ENCODE measurements around the gene FOXJ3. TPM values are rescaled to one million over a fixed set of nuclear protein-coding genes. Genes with fewer than 3 reads are reported as not detected.
A peak's percentile ranks its signal among the peaks of the same experiment; 100 is the strongest.

Gene FOXJ3
- total and polyA plus RNA-seq, 2 of the 8 experiments (the other 6 are each of a cell fraction or from before 2014, with no cell fraction given), result 48.6 to 51.9 TPM

DNA sequence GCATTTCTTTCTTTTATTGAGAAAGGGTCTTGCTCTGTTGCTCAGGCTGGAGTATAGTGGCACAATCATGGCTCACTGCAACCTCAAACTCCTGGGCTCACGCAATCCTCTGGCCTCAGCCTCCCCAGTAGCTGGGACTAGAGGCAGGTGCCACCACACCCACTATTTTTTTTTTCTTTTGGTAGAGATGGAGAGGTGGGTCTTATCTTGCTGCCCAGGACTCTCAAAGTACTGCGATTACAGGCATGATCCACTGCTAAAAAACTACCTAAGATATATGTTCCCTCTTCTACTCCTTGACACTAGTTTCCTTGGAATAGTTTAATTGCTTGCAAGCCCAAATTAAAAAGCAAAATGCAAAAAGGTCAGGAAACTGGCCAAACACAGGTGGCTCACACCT, 113.6 kb downstream of the FOXJ3 start:
- ChIA-PET CTCF (ENCODE audit: partially characterized antibody) (no interaction called here), POLR2A (ENCODE audit: partially characterized antibody) (no interaction called here)
- TF ChIP-seq JUN (IDR thresholded peaks at IDR 0.05; ENCODE audit: low read depth, low read length), result no peak
- no peak for TF ChIP-seq CBX5 (IDR thresholded peaks at IDR 0.05; ENCODE audit: low read depth, low read length)
- no peak for TF ChIP-seq POU5F1 (IDR thresholded peaks at IDR 0.05; ENCODE audit: low read depth, low read length)
- TF ChIP-seq POLR2AphosphoS5 (IDR thresholded peaks at IDR 0.05; ENCODE audit: low read depth, low read length), result no peak
- TF ChIP-seq EGR1 (IDR thresholded peaks at IDR 0.05; ENCODE audit: borderline replicate concordance, low read depth, low read length), result no peak
- 0 out of 2 replicates have a peak, but pooled peaks have one; percentile 37 for TF ChIP-seq KDM1A (IDR thresholded peaks at IDR 0.05; ENCODE audit: borderline replicate concordance, low read length)
- no peak for TF ChIP-seq CREB1 (IDR thresholded peaks at IDR 0.05)
- no peak for TF ChIP-seq SP1 (IDR thresholded peaks at IDR 0.05; ENCODE audit: low read depth, low read length)
- Histone ChIP-seq H3K4ac (replicated peaks; ENCODE audit: insufficient read length, low read depth, low read length) (no peak overlapping the region), H3K18ac (ENCODE audit: extremely low read depth, low read length) (no peak overlapping the region), H3K27me3 (replicated peaks in 1 of 4; ENCODE audit: control insufficient read depth in 3 of 4, extremely low read depth in 1 of 4, insufficient read depth in 3 of 4, low read length in 3 of 4) (no peaks in the 10 kb centered on the region), H2AK5ac (ENCODE audit: low read depth, low read length) (no peak overlapping the region), H3K23ac (ENCODE audit: insufficient read length) (no peak overlapping the region), H3K4me1 (replicated peaks in 1 of 4; ENCODE audit: control insufficient read depth in 3 of 4, insufficient read depth in 4 of 4, low read length in 3 of 4) (peaks cover 0 to 6% (median 4%) of the 10 kb centered on the region in 4 experiments; a peak in 3 of 7 replicates), H4K5ac (ENCODE audit: insufficient read length, low read depth, low read length) (no peak overlapping the region), H3K56ac (replicated peaks; ENCODE audit: insufficient read length, low read depth, low read length) (no peak overlapping the region), H4K8ac (ENCODE audit: extremely low read depth, insufficient read depth, low read length) (no peak overlapping the region), H3K23me2 (ENCODE audit: low read depth, low read length) (no peaks in the 10 kb centered on the region; the same call in 1 of the 2 replicates), H4K20me1 (replicated peaks in 1 of 2; ENCODE audit: control insufficient read depth in 1 of 2, insufficient read depth in 2 of 2, low read length in 2 of 2) (peaks cover 2 to 3% of the 10 kb centered on the region in 2 experiments), H4K91ac (replicated peaks; ENCODE audit: insufficient read length, low read length) (no peak overlapping the region), H2AFZ (ENCODE audit: low read length) (no peak overlapping the region), H3K14ac (ENCODE audit: insufficient read length) (no peak overlapping the region), H3K36me3 (ENCODE audit: control insufficient read depth in 2 of 4, insufficient read depth in 4 of 4, low read length in 3 of 4) (peaks cover 0 to 4% (median 0%) of the 10 kb centered on the region in 4 experiments; a peak in 2 of 8 replicates), H3K79me2 (ENCODE audit: control insufficient read depth in 1 of 2, insufficient read depth in 2 of 2, low read length in 2 of 2) (peaks cover 0 to 45% of the 10 kb centered on the region in 2 experiments; a peak in 2 of 4 replicates), H3K4me3 (ENCODE audit: extremely low read depth in 1 of 4, insufficient read depth in 2 of 4, low read depth in 3 of 4, low read length in 4 of 4) (no peak overlapping the region), H3K9ac (replicated peaks in 1 of 4; ENCODE audit: extremely low read depth in 1 of 4, low read depth in 3 of 4, low read length in 3 of 4) (no peak overlapping the region), H2BK15ac (ENCODE audit: low read length) (no peak overlapping the region), H3K27ac (ENCODE audit: low read depth, low read length) (no peak overlapping the region), H2BK20ac (ENCODE audit: low read length) (no peak overlapping the region), H2BK12ac (ENCODE audit: low read depth, low read length) (no peak overlapping the region), H2BK5ac (ENCODE audit: low read depth, low read length) (no peak overlapping the region), H3K79me1 (ENCODE audit: low read depth, low read length) (no peaks in the 10 kb centered on the region; the same call in 1 of the 2 replicates), H2BK120ac (replicated peaks; ENCODE audit: low read depth, low read length) (no peak overlapping the region), H3K4me2 (ENCODE audit: insufficient read depth in 1 of 2, low read depth in 2 of 2, low read length in 2 of 2) (no peak overlapping the region), H3K9me3 (ENCODE audit: insufficient read depth in 2 of 2, low read depth in 1 of 2, low read length in 1 of 2) (no peaks in the 10 kb centered on the region)
- FAIRE-seq, result no peak
- 96% methylated on average over 2 of the region's 2 CpGs; no CpG with 5 or more reads in 1 of the 2 experiments for WGBS, 2 experiments (ENCODE audit: extremely low coverage in 1 of 2, insufficient coverage in 1 of 2, insufficient read length in 1 of 2, insufficient replicate concordance in 2 of 2, low coverage in 1 of 2, low lambda C conversion rate in 2 of 2, missing lambda C conversion rate in 1 of 2)
- DNase-seq (ENCODE audit: low read depth in 1 of 2, low spot score in 2 of 2), result no peak

Measured in H1 (cell line).